Upper lobe of right lung (tissue), 1 donor: ENCODE measurements around the gene NR2C2. TPM values are rescaled to one million over a fixed set of nuclear protein-coding genes. Genes with fewer than 3 reads are reported as not detected.
A peak's percentile ranks its signal among the peaks of the same experiment; 100 is the strongest.

ENCODE experiments used
- ATAC-seq: fragments of 200-7000 bp; cut with Tn5 transposase; one replicate; pipeline ENCODE4 v1.9.1; 2020; ENCODE audit warnings: mild to moderate bottlenecking, moderate library complexity
- DNase-seq: peaks from one replicate; pipeline ENCODE4 v3.0.0-alpha.2; 2020
- H3K27ac ChIP-seq: fragments of 200-600 bp; one replicate; pipeline ENCODE4 v1.8.0; 2022
- H3K27me3 ChIP-seq: fragments of 200-600 bp; one replicate; pipeline ENCODE4 v1.8.0; 2022; ENCODE audit warnings: mild to moderate bottlenecking
- H3K36me3 ChIP-seq: fragments of 200-600 bp; one replicate; pipeline ENCODE4 v1.8.0; 2022
- H3K4me1 ChIP-seq: fragments of 200-600 bp; one replicate; pipeline ENCODE4 v1.8.0; 2022
- H3K4me3 ChIP-seq: fragments of 200-600 bp; one replicate; pipeline ENCODE4 v1.8.0; 2022; ENCODE audit warnings: mild to moderate bottlenecking
- H3K9me3 ChIP-seq: fragments of 200-600 bp; one replicate; pipeline ENCODE4 v1.8.0; 2022
- intact Hi-C: fragments of 100-400 bp; cut with DNase I; formaldehyde crosslinking; loops from one replicate; pipeline ENCODE4 v1.11.0; 2022
- total RNA-seq: library from RNA; stranded (reverse); fragmentation: NEBNext Ultra II Directional; extraction: Animal tissue kit (Norgen Biotek cat#: 25700); gene quantifications from one replicate; pipeline ENCODE4 v1.2.1, GENCODE V29; 2021
- TF ChIP-seq, protein P1 (sequence below): fragments of 200-600 bp; IDR thresholded peaks from one replicate; pipeline ENCODE4 v1.8.0; 2022; ENCODE audit warnings: antibody characterized with exemption
- donor health status: DM: no; HTN: yes; CAD: no; lungs with severe emphysema.

The NR2C2 gene
- total RNA-seq, 1 donor from 2014 or later, result 52.5 TPM

DNA sequence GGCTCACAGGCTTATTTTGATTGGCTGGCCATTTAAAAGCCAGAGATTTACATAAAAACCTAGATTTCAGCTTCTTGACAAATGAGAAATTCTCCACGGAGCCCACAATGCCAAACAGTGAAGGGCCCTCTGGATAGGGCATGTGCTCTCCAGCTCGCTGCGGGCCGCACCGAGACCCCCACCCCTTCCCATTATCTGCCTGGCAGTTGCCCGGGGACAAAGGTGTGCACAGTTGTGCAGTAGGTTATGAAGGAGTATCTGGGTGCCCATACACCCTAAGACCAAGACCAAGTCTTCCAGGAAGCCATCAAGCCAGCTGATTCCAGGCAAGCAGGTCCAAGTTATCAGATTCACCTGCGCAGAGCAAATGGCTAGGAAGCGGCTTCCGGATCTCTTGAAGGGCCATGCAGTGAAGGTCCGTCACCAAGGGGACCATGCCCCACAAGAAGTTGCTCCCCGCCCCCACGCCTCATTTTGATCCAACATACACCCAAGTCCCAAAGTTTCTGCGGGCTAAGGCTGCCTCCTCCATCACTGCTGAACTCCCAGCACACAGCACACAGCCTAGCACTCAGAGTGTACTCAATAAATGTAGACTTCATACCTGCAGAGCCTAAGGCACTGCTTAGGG is 116.4 kb downstream of the NR2C2 start:
- TF ChIP-seq, protein P1, sequence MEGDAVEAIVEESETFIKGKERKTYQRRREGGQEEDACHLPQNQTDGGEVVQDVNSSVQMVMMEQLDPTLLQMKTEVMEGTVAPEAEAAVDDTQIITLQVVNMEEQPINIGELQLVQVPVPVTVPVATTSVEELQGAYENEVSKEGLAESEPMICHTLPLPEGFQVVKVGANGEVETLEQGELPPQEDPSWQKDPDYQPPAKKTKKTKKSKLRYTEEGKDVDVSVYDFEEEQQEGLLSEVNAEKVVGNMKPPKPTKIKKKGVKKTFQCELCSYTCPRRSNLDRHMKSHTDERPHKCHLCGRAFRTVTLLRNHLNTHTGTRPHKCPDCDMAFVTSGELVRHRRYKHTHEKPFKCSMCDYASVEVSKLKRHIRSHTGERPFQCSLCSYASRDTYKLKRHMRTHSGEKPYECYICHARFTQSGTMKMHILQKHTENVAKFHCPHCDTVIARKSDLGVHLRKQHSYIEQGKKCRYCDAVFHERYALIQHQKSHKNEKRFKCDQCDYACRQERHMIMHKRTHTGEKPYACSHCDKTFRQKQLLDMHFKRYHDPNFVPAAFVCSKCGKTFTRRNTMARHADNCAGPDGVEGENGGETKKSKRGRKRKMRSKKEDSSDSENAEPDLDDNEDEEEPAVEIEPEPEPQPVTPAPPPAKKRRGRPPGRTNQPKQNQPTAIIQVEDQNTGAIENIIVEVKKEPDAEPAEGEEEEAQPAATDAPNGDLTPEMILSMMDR, result no peak
- intact Hi-C loops, result no loop called here
- ATAC-seq (no peak), DNase-seq (no peak)
- H3K4me3 ChIP-seq, result peak overlapping the region; percentile 84
- no peaks in the 10 kb centered on the region for H3K27me3 ChIP-seq
- H3K9me3 ChIP-seq, result no peaks in the 10 kb centered on the region
- peaks cover 14% of the 10 kb centered on the region for H3K4me1 ChIP-seq
- peaks cover 6% of the 10 kb centered on the region for H3K36me3 ChIP-seq
- peak overlapping the region; percentile 88 for H3K27ac ChIP-seq

DNA sequence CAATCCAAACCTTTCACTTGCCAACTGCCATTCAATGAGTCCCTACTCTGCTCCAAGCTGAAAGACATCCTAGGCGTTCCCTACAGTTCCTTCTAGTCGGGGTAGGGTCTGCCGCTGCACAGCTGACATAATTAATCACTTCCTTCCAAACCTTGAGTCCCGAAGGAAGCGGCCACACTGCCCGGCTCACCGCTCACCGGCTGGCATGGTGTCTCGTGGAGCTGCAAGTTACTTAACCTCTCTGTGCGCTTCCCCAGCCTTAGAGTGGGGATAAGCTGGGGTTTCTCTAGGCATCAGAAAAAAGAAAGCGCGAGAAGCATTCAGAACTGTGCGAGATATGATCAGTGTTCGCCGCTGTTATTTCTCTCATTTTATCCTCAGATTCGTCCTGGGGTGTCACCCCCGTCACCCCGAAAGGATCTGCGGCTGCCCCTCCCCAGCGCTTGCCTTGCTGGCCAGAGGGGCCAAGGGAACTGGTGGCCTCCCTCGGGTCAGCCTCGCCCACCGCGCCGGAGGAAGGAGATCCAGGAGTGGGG is 117.0 kb downstream of the NR2C2 start:
- TF ChIP-seq, protein P1, result no peak
- Histone ChIP-seq H3K4me3 (peak overlapping the region; percentile 84), H3K27me3 (no peaks in the 10 kb centered on the region), H3K4me1 (peaks cover 14% of the 10 kb centered on the region), H3K36me3 (peaks cover under 1% of the 10 kb centered on the region), H3K9me3 (no peaks in the 10 kb centered on the region), H3K27ac (peak overlapping the region; percentile 88)
- intact Hi-C loops, result no loop called here
- peak; percentile 35 for ATAC-seq
- no peak for DNase-seq

DNA sequence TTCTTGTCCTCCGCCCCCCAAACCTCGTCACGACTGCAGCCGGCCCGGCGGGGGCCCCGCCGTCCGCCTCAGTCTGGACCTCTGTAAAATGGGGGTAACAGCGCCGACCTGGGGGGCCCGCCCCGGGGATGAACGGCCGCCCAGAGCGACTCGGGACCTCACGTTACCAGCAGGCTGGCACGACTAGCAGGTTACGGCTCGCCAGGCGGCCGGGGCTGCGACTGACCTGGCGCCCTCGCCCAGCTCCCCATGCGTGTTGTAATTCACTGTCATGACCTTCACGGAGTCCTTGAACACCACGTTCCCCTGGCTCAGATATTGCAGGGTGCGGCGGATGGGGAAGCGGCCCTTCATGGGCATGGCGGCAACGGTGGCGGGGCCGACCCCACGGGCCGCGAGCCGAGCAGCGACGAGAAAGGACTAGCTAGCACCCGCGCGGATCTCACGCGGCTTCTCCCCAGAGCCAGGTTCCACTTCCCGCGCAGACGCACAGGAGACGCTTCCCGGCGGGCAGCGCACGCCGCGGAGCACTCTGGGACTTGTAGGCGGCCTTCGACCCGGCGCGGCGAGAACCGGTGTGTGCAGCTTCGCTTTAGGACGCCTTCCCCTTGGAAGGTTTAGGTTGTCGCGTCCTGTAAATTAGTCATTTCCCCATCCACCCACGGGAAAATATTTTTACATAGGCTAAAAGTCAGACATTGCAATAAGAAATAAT is 117.6 kb downstream of the NR2C2 start, which contains the start of gene MRPS25:
TSS of gene MRPS25 (minus strand) at position 481 of the 715 bp plus-strand sequence. CDS start at position 360, 121 bp downstream.
- H3K36me3 ChIP-seq, result no peaks in the 10 kb centered on the region
- DNase-seq (peak; percentile 97), ATAC-seq (peak; percentile 98)
- no peaks in the 10 kb centered on the region for H3K27me3 ChIP-seq
- TF ChIP-seq, protein P1, result no peak
- intact Hi-C loops, result no loop called here
- H3K9me3 ChIP-seq, result no peaks in the 10 kb centered on the region
- peak within 1 kb of the TSS; percentile 84 for H3K4me3 ChIP-seq
- H3K4me1 ChIP-seq, result peaks cover 14% of the 10 kb centered on the region
- peak within 1 kb of the TSS; percentile 88 for H3K27ac ChIP-seq

DNA sequence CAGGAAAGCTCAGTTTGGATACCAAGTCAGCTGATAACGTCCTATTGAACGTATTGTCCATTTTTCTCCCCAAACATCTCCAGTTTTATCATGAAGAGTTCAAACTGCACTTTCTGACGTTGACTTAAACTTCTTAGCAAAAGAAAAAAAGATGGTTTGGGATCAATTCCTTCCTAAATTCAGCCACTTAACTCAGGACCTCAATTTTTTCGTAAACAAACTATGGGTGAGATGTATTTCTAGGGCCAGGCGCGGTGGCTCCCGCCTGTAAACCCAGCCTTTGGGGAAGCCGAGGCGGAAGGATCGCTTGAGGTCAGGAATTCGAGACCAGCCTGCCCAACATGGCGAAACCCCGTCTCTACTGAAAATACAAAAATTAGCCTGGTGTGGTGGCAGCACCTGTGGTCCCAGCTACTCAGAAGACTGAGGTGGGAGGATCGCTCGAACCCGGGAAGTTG is 118.2 kb downstream of the NR2C2 start:
- Histone ChIP-seq H3K27ac (peak overlapping the region; percentile 88), H3K27me3 (no peaks in the 10 kb centered on the region), H3K36me3 (peaks cover under 1% of the 10 kb centered on the region), H3K4me3 (peak overlapping the region; percentile 84), H3K9me3 (no peaks in the 10 kb centered on the region), H3K4me1 (peaks cover 14% of the 10 kb centered on the region)
- DNase-seq (no peak), ATAC-seq (no peak)
- intact Hi-C loops, result no loop called here
- TF ChIP-seq, protein P1, result no peak

DNA sequence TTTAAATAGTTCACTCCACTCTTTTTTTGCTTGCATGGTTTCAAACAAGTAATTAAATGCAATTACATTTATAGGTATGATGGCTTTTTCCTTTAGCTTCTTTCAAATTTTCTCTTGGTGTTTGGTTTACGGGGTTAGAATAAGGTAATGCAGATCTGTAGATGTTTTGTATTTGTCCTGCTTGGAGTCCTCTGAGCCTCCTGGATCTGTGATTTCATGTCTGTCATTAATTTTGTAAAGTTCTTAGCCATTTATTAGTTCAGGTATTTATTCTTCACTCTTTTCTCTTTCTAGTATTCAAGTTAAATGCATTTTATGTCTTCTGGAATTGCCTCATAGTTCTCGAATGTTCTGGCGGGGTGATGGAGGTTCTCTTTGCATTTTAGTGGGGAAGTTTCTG is 119.1 kb downstream of the NR2C2 start:
- Histone ChIP-seq H3K27ac (no peak overlapping the region), H3K9me3 (no peaks in the 10 kb centered on the region), H3K4me3 (no peak overlapping the region), H3K27me3 (no peaks in the 10 kb centered on the region), H3K4me1 (peaks cover 14% of the 10 kb centered on the region), H3K36me3 (peaks cover 9% of the 10 kb centered on the region)
- DNase-seq (no peak), ATAC-seq (no peak)
- intact Hi-C loops, result no loop called here
- TF ChIP-seq, protein P1, result no peak
